ENCODE data around the gene EARS2. TPM values are rescaled to one million over a fixed set of nuclear protein-coding genes. Genes with fewer than 3 reads are reported as not detected.
"Not testable (repeated sequence)": the region's sequence is repeated elsewhere in the genome, so short reads cannot be mapped to it uniquely, and the experiment has no call there.

EARS2 gene
- total and polyA plus RNA-seq, 10 of the 15 experiments (the other 5 are each of a cell fraction or from before 2014, with no cell fraction given): 12.9 to 65.9 (median 33.5) TPM

DNA sequence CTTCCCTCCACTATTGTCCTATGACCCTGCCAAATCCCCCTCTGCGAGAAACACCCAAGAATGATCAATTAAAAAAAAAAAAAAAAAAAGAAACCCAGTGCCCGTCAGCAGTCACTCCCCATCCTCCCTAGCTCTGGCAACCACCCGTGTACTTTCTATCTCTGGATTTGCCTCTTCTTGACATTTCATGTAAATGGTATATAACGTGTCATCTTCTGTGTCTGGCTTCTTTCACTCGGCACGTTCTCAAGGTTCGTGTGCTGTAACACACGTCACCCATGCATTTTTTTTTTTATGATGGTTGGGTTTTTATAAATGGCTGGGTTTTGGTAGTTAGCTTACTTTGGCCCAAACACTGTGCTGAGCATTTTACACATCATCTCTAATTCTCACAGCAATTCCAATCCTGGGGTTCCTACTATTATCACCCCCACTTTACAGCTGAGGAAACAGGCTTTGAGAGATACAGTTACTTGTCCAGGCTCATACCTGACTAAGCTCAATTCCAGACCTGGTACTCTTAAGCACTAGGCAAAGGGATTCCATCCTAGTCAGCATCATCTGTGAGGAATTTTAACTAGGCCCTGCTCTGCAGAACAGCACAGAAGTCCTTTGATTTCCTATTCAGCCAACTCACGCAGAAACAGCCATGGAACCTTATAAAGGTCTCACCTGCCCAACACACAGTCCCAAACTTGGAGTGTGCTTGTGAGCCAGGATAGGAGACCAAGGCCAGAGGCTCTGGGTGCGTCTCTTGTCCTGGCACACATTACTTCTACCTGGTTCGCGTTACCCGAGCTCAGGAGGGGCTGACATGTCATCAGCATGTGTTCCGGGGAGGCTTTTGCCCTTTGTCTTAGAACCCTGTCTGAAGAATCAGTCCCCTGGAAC lies 27.3 kb upstream of the EARS2 start:
- ATAC-seq: no peak
- DNase-seq (ENCODE audit: low read depth, low spot score): no peak
- SMC1A ChIA-PET (ENCODE audit: uncharacterized antibody, unreplicated experiment): no interaction called here
- BruUV-seq (replicated peaks): no TSS peak
- FAIRE-seq: no peak
- H3K36me3 ChIP-seq (ENCODE audit: control insufficient read depth in 2 of 2, insufficient read depth in 2 of 2, low read length in 1 of 2): peaks cover 11 to 29% of the 10 kb centered on the region in 2 experiments
- H3K27me3 ChIP-seq (replicated peaks in 1 of 2; ENCODE audit: control insufficient read depth in 2 of 2, insufficient read depth in 2 of 2, low read length in 1 of 2): no peaks in the 10 kb centered on the region
- in situ Hi-C loops (cut with MboI): no loop called here
- CTCF ChIA-PET: interaction anchor here (1.0 kb wide), 1 partner anchor 12 kb away, joined by 4 read pairs; the partner anchor contains the start of gene NDUFAB1
- no peaks in the 10 kb centered on the region; the same call in 1 of the 2 replicates for H3K79me2 ChIP-seq (ENCODE audit: control insufficient read depth, insufficient read depth, low read length)
- no peaks in the 10 kb centered on the region for H3K9me3 ChIP-seq (replicated peaks; ENCODE audit: control insufficient read depth, insufficient read depth, low read length)
- no peak overlapping the region for H3K9ac ChIP-seq (ENCODE audit: control insufficient read depth, insufficient read depth, low read length)
- H4K20me1 ChIP-seq (ENCODE audit: control insufficient read depth, insufficient read depth): no peaks in the 10 kb centered on the region
- H3K4me2 ChIP-seq (ENCODE audit: control insufficient read depth, insufficient read depth): no peak overlapping the region
- TF ChIP-seq ZSCAN29 (IDR thresholded peaks at IDR 0.05) (no peak), PBX3 (IDR thresholded peaks at IDR 0.05; ENCODE audit: insufficient replicate concordance, low read depth, low read length) (no peak), ASH2L (IDR thresholded peaks at IDR 0.05; ENCODE audit: borderline replicate concordance, low read depth) (no peak), SMARCA5 (IDR thresholded peaks at IDR 0.05) (no peak), NFYB (IDR thresholded peaks at IDR 0.05; ENCODE audit: insufficient read depth, low read depth, low read length) (no peak), IRF5 (IDR thresholded peaks at IDR 0.05; ENCODE audit: borderline replicate concordance) (no peak), CTCF (IDR thresholded peaks at IDR 0.05 in 2 of 3, conservative IDR thresholded peaks at IDR 0.05 in 1 of 3; ENCODE audit: control insufficient read depth in 2 of 3, extremely low read depth in 1 of 3, insufficient read depth in 1 of 3, low read depth in 3 of 3, low read length in 3 of 3) (no peak), RB1 (IDR thresholded peaks at IDR 0.05; ENCODE audit: borderline replicate concordance) (no peak), TARDBP (IDR thresholded peaks at IDR 0.05; ENCODE audit: borderline replicate concordance) (no peak), ZZZ3 (IDR thresholded peaks at IDR 0.05; ENCODE audit: control insufficient read depth, insufficient read length, low read depth) (no peak)
- WGBS (ENCODE audit: insufficient coverage, insufficient replicate concordance, low lambda C conversion rate, missing lambda C conversion rate): 98% methylated on average over 13 of the region's 14 CpGs
- H3K27ac ChIP-seq (ENCODE audit: control insufficient read depth, insufficient read depth): no peak overlapping the region
- RAD21 ChIA-PET (ENCODE audit: unreplicated experiment): no interaction called here
- intact Hi-C loops (cut with micrococcal nuclease; ENCODE audit: unreplicated experiment): no loop called here
- no peak overlapping the region for H3K4me3 ChIP-seq
- H3K4me1 ChIP-seq (ENCODE audit: control insufficient read depth, insufficient read depth, low read length): no peaks in the 10 kb centered on the region
- no peak overlapping the region for H2AFZ ChIP-seq (ENCODE audit: control insufficient read depth, low read depth, low read length)
- POLR2A ChIA-PET: no interaction called here

- FAIRE-seq; H3K4me2 ChIP-seq (ENCODE audit: control insufficient read depth, insufficient read depth); SMC1A ChIA-PET (ENCODE audit: uncharacterized antibody, unreplicated experiment); H4K20me1 ChIP-seq (ENCODE audit: control insufficient read depth, insufficient read depth); BruUV-seq (replicated peaks); H3K9me3 ChIP-seq (replicated peaks; ENCODE audit: control insufficient read depth, insufficient read depth, low read length); H3K9ac ChIP-seq (ENCODE audit: control insufficient read depth, insufficient read depth, low read length); H3K4me1 ChIP-seq (ENCODE audit: control insufficient read depth, insufficient read depth, low read length); RAD21 ChIA-PET (ENCODE audit: unreplicated experiment); H3K79me2 ChIP-seq (ENCODE audit: control insufficient read depth, insufficient read depth, low read length); H3K27me3 ChIP-seq (replicated peaks in 1 of 2; ENCODE audit: control insufficient read depth in 2 of 2, insufficient read depth in 2 of 2, low read length in 1 of 2); H2AFZ ChIP-seq (ENCODE audit: control insufficient read depth, low read depth, low read length); DNase-seq (ENCODE audit: low read depth, low spot score); H3K27ac ChIP-seq (ENCODE audit: control insufficient read depth, insufficient read depth); in situ Hi-C loops (cut with MboI); CTCF ChIA-PET; POLR2A ChIA-PET; H3K4me3 ChIP-seq; intact Hi-C loops (cut with micrococcal nuclease; ENCODE audit: unreplicated experiment); ATAC-seq: not testable (repeated sequence)
- WGBS (ENCODE audit: insufficient coverage, insufficient replicate concordance, low lambda C conversion rate, missing lambda C conversion rate): 95% methylated on average over 16 of the region's 30 CpGs
- peaks cover 11 to 32% of the 10 kb centered on the region in 2 experiments for H3K36me3 ChIP-seq (ENCODE audit: control insufficient read depth in 2 of 2, insufficient read depth in 2 of 2, low read length in 1 of 2)
Observed at GRCh38 chr16:23583271-23583670, 26.1 kb upstream of the EARS2 start.

All from GM12878 (cell line).